Mucosa of rectum (tissue), 2 donors: ENCODE results near the gene GAB3.
"Not testable (repeated sequence)": the region's sequence is repeated elsewhere in the genome, so short reads cannot be mapped to it uniquely, and the experiment has no call there.

Experiments
- H3K27ac ChIP-seq, 2 donors: one replicate each; pipeline ENCODE4 v1.7.0; 2013; ENCODE audit warnings: inconsistent platforms in 2 of 2, low read depth in 2 of 2, low read length in 2 of 2
- H3K27me3 ChIP-seq, 2 donors: one replicate each; pipeline ENCODE4 v1.7.0; 2013; ENCODE audit warnings: low read length in 2 of 2; ENCODE audit not compliant: control insufficient read depth in 2 of 2, insufficient read depth in 2 of 2
- H3K36me3 ChIP-seq, 2 donors: one replicate each; pipeline ENCODE4 v1.7.0; 2013; ENCODE audit warnings: low read length in 2 of 2; ENCODE audit not compliant: control insufficient read depth in 2 of 2, insufficient read depth in 2 of 2
- H3K4me1 ChIP-seq, 2 donors: one replicate each; pipeline ENCODE4 v1.7.0; 2013; ENCODE audit warnings: low read length in 2 of 2, mild to moderate bottlenecking in 1 of 2; ENCODE audit not compliant: control insufficient read depth in 2 of 2, insufficient read depth in 2 of 2
- H3K4me3 ChIP-seq, 2 donors: one replicate each; pipeline ENCODE4 v1.7.0; 2013; ENCODE audit warnings: low read length in 2 of 2
- H3K9ac ChIP-seq, 2 donors: one replicate each; pipeline ENCODE4 v1.7.0; 2013; ENCODE audit warnings: low read length in 2 of 2, low read depth in 1 of 2, mild to moderate bottlenecking in 1 of 2
- H3K9me3 ChIP-seq, 2 donors: one replicate each; pipeline ENCODE4 v1.7.0; 2013; ENCODE audit warnings: low read length in 2 of 2; ENCODE audit not compliant: control insufficient read depth in 2 of 2
- donor health status: healthy.
- donor health status: Normal muscosa, but diverticular disease.

GAB3 gene

DNA sequence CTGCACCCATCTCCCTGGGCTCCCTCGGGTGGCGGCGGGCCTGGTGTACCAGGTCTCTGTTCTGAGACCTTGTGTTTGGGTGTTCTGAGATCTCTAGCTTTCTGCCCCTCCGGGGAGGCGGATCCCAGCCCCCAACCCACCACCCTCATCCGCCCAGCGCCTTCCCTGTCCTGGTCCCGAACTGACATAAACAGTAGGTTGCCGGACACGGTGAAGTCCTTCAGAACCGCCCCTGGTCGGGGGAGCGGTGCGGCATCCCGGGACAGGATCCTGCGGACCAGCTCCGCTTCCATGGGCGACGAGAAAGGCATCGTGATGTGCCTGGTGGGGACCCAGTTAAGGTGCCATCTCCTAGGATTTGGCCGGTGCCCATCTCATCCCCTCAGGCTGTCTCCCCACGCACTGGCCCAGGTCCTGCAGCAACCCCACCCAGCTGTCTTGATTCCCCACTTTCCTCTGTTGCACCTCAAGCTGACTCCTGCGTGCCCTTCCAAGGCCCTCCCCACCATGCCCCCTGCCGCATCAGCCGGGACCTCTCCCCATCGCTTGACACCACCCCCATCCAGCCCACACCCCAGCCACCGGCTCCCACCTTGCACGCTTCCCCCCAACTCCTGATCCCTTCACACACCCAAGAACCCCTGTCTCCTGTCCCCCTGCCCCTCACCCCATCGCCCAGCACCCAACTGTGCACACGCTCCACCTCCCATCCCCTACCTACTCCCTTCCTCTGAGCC, 98.4 kb downstream of the GAB3 start:
- no peaks in the 10 kb centered on the region for H3K4me1 ChIP-seq
- H3K4me3 ChIP-seq, result no peak overlapping the region
- H3K9me3 ChIP-seq, result no peaks in the 10 kb centered on the region
- H3K36me3 ChIP-seq, result no peaks in the 10 kb centered on the region
- no peak overlapping the region for H3K9ac ChIP-seq
- no peaks in the 10 kb centered on the region for H3K27me3 ChIP-seq
- H3K27ac ChIP-seq, result no peak overlapping the region

DNA sequence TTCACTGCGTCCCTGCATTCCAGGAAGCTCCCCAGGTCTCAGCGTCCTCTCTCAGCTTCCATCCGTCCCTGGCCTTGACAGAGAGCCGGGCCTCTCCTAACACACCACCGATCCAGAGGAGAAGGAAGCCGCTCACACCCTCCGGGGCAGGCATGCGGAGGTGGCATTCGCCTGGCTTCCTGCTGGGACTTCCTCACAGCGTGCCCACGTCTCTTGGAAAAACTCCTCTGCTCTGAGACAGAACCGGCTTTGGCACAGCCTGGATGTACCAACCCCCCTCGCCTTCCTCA, 100.7 kb downstream of the GAB3 start:
- Histone ChIP-seq H3K4me3 (no peak overlapping the region), H3K27me3 (no peaks in the 10 kb centered on the region), H3K4me1 (no peaks in the 10 kb centered on the region)

DNA sequence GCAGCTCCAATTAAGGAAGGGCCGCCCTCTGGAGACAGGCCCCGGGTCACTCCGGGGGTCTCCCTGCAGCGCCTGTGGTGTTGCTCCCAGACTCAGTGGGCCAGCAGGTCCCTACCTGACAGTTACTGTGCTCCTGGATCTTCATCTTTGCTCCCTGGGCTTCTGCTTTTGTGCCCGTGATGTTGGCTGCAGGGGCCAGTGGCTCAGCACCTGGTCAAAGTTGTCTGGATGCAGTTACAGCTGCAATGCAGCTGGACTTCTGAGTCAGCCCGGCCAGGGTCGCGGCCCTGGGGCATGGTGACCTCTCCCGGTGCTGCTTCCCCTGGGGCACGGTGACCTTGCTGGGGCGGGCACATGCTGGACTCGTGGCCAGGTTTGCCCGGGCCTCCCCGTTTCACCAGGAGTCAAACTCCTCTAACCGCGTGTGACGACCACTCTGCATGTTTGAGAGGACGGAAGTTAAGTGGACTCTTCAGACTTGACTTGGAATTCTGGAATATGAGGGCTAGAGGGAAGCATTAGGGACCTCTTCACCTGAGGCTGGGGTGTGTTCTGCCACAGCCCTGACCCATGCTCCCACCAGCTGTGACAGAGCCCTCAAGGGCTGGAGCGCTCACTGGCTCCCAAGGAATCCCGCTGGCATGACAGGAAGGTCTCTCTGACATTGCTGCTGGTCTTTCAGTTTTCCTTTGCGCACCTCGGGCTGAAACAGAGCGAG, 101.2 kb downstream of the GAB3 start:
- Histone ChIP-seq H3K9ac (no peak overlapping the region), H3K27me3 (no peaks in the 10 kb centered on the region), H3K27ac (no peak overlapping the region), H3K9me3 (no peaks in the 10 kb centered on the region), H3K4me1 (no peaks in the 10 kb centered on the region), H3K4me3 (no peak overlapping the region), H3K36me3 (no peaks in the 10 kb centered on the region)

More for the DNA sequence above, 100.7 kb downstream of the GAB3 start:
- Histone ChIP-seq H3K27ac (no peak overlapping the region), H3K9me3 (no peaks in the 10 kb centered on the region), H3K36me3 (no peaks in the 10 kb centered on the region), H3K9ac (no peak overlapping the region)

DNA sequence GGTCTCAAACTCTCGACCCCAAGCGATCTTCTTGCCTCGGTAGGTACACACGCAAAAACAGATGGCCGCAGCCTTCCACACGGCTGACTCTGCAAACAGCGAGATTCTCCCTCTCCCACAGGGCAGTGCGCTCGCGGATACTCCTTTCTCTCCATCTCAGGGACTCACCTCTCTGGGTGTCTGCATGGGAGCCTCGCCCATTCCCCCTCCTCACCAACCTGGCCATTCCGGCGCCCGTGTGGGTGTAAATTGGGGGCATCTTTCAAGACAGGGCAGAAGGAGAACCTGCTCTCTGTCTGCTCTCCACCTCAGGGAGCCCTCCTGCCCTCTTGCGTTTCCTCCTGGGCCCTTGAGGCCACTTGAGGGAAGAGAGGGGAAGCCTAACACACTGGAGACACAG, 101.9 kb downstream of the GAB3 start:
- Histone ChIP-seq H3K9me3 (no peaks in the 10 kb centered on the region), H3K27me3 (no peaks in the 10 kb centered on the region), H3K36me3 (no peaks in the 10 kb centered on the region), H3K4me3 (no peak overlapping the region), H3K4me1 (no peaks in the 10 kb centered on the region), H3K27ac (no peak overlapping the region), H3K9ac (no peak overlapping the region)

DNA sequence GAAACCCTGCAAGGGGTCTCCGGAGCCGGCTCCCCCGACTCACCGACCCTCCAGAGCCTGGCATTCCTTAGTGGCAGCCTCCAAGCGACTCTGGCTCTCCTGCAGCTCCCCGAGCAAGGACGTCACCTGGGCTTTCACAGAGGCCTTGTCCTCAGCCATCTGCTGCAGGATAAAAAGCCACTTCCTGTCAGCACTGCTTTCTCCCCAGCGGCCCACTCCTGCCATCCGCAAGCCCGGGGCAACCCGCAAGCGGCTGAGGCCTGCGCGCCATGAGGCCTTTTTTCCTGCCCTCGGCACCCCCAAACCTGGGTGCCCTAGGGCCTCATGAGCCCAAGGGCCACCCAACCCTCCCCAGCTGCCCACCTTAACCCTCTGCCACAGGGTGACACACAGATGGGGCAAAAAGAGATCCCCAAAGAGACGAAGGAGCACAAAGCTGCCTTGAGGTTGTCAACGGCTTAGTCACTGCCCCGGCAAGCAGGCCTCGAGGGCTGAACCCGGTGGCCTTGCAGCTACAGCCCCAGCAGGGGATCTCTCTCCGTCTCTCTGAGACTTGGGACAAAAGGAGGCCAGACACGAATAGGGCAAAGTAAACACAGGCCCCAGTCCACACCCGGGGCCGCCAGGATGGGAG, 105.0 kb downstream of the GAB3 start:
- not testable (repeated sequence) for H3K27ac ChIP-seq, H3K9me3 ChIP-seq, H3K4me1 ChIP-seq, H3K27me3 ChIP-seq, H3K4me3 ChIP-seq, H3K36me3 ChIP-seq, H3K9ac ChIP-seq

DNA sequence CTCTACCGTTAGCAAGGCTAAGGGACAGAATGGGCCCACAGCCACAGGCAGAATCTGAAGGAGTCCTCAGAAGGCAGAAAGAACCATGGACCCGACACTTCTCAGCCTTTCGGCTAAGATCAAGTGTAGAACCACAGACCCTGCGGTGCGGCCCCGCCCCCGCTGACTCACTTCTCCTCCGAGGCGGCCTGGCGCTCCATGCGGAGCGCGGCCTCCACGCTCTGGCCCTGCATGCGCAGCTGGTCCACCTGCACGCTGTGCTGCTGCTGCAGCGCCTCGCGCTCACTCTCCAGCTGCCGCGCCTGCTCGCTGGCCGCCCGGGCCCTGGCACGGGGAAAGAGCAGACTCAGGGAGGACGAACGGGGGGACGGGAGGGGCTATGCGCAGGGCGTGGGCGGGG, 107.2 kb downstream of the GAB3 start:
- not testable (repeated sequence) for H3K9ac ChIP-seq, H3K36me3 ChIP-seq, H3K4me1 ChIP-seq, H3K27ac ChIP-seq, H3K27me3 ChIP-seq, H3K4me3 ChIP-seq, H3K9me3 ChIP-seq

DNA sequence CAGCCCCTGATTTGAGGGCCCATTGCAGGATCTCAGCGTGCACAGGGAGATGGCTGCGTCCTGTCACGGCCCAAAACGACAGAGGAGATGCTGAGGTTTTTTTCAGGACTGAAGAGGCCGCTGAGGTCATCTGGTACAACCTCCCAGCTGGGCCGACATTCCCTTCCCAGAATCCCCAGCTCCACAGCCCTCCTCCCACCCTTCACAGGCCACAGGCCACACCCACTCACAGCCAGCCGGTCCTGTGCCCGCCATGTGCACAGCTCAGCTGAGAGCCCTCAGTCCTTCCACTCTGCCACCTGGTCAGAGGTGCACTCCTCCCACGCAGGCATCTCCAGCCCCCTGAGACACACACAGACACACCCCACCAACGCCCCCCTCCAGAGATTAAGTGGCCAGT, 109.1 kb downstream of the GAB3 start:
- not testable (repeated sequence) for H3K9me3 ChIP-seq, H3K36me3 ChIP-seq, H3K4me1 ChIP-seq, H3K27me3 ChIP-seq, H3K9ac ChIP-seq, H3K27ac ChIP-seq, H3K4me3 ChIP-seq

DNA sequence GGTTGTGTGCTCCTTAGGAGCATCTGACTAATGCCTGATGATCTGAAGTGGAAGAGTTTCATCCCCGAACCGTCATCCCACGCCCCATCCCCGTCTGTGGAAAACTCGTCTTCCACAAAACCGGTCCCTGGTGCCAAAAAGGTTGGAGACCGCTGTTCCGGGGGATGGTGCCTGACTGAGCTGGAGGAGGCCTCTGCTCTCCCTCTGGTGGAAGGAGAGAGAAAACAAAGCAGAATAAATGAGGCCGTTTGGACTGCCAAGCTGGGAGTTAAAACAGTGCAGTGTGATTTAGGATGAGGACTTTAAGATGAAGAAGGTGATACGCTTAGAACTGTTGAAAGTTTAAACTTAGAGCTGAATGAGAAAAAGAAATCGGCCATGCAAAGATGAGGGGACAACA, 117.2 kb downstream of the GAB3 start:
- not testable (repeated sequence) for H3K36me3 ChIP-seq, H3K27ac ChIP-seq, H3K9ac ChIP-seq, H3K4me3 ChIP-seq, H3K4me1 ChIP-seq, H3K27me3 ChIP-seq, H3K9me3 ChIP-seq

DNA sequence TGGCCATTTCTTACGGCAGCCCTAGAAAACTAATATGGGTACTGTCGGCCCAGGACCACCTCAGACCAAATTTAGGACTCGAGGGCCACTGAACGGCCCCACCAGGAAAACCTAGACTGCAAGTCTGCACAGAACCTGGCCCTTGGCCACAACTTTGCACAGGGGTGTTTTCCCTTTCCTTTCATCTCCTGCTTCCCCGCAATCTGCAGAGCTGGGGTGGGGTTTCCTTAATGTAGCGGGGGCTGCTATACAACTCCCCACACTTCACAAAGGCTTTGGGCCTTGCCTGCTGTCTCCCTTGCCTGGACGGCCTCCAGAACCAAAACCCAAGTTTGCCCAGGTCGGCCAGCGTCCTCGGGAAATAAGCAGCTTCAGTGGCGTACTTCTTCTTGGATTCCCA, 119.9 kb downstream of the GAB3 start:
- not testable (repeated sequence) for H3K9me3 ChIP-seq, H3K27me3 ChIP-seq, H3K9ac ChIP-seq, H3K4me3 ChIP-seq, H3K36me3 ChIP-seq, H3K4me1 ChIP-seq, H3K27ac ChIP-seq

DNA sequence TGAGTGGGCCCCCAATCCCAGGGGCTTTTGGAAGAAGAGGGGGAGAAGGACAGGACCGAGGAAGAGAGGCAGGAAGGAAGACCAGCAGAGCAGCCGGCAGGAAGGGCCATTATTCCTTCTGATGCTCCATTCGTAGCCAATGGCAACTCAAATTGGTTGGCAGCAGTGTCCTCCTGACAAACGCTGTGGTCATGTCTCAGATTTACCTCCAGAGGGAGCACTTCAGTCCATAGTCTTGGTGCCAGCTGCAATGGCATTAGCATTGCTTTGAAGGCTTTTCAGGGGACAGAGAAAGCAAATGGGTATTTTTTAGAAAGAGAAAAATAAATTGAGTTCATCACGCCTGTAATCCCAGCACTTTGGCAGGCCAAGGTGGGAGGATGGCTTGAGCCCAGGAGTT, 121.9 kb downstream of the GAB3 start:
- H3K9me3 ChIP-seq, H3K36me3 ChIP-seq, H3K4me3 ChIP-seq, H3K9ac ChIP-seq, H3K4me1 ChIP-seq, H3K27me3 ChIP-seq, H3K27ac ChIP-seq: not testable (repeated sequence)
